ENCODE data around the gene CFAP65. TPM values are rescaled to one million over a fixed set of nuclear protein-coding genes. Genes with fewer than 3 reads are reported as not detected.

Gene CFAP65
- total and polyA plus RNA-seq, 2 of the 4 experiments (the other 2 are of a cell fraction), result not detected

DNA sequence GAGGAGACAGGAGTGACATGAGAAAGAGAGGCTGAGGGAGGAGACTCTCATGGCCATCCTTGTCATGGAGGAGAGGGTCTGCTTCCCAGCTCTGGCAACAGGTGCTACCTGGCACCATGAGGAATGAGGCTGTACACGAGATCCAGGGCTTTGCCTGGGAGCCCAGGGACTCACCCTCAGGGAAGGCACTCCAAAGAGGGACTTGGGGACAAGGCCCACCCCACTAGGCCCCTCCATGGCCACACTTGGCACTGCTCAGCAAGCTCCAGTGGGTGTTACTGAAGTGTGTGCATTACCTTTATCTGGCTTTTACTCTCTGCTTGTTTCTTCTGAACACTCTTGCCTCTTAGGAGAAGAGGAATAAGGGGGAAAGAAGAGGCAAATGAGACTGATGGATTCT is 2.7 kb downstream of the CFAP65 start:
- H3K14ac ChIP-seq (replicated peaks; ENCODE audit: low read depth, low read length), result no peak overlapping the region
- no peak overlapping the region for H4K91ac ChIP-seq (ENCODE audit: insufficient read depth, low read depth, low read length)
- BruUV-seq (replicated peaks), result no TSS peak
- no peak overlapping the region for H2BK5ac ChIP-seq (ENCODE audit: low read depth, low read length, poor library complexity, severe bottlenecking)
- H4K20me1 ChIP-seq (ENCODE audit: insufficient read depth, low read length), result no peaks in the 10 kb centered on the region
- H3K18ac ChIP-seq (ENCODE audit: low read depth, low read length), result no peak overlapping the region
- intact Hi-C loops (cut with micrococcal nuclease), result no loop called here
- no peaks in the 10 kb centered on the region for H3K9me3 ChIP-seq (ENCODE audit: control insufficient read depth, insufficient read depth, low read length)
- H3K36me3 ChIP-seq (ENCODE audit: control insufficient read depth, insufficient read depth, low read length), result no peaks in the 10 kb centered on the region
- no peak overlapping the region for H2AFZ ChIP-seq (replicated peaks; ENCODE audit: low read length, poor library complexity)
- in situ Hi-C loops (cut with MboI; ENCODE audit: low sequenced_read_pairs), result no loop called here
- no peak overlapping the region for H4K8ac ChIP-seq (ENCODE audit: low read depth in 2 of 2, low read length in 2 of 2)
- no peaks in the 10 kb centered on the region for H3K4me1 ChIP-seq (ENCODE audit: control insufficient read depth, insufficient read depth, low read length)
- no peaks in the 10 kb centered on the region for H3K9me1 ChIP-seq (ENCODE audit: insufficient read depth, low read length)
- H3K4me3 ChIP-seq (ENCODE audit: insufficient read depth, low read depth, low read length), result no peak overlapping the region
- ATAC-seq (ENCODE audit: low read depth) (no peak), DNase-seq (no peak)
- no peak overlapping the region for H3K4me2 ChIP-seq (ENCODE audit: low read depth, low read length)
- H2AK5ac ChIP-seq (ENCODE audit: low read depth, low read length), result no peak overlapping the region
- dilution Hi-C loops (cut with HindIII; ENCODE audit: low sequenced_read_pairs, unreplicated experiment), result no loop called here
- H3K23ac ChIP-seq (ENCODE audit: low read depth, low read length), result no peak overlapping the region
- H3K4ac ChIP-seq (ENCODE audit: low read depth, low read length), result no peak overlapping the region
- H3K9ac ChIP-seq (ENCODE audit: low read depth, low read length), result no peak overlapping the region
- CTCF ChIA-PET, result interaction anchor here (1.4 kb wide), 1 partner anchor 9 kb away, joined by 5 read pairs; no protein-coding TSS in a partner anchor
- TF ChIP-seq CEBPB (IDR thresholded peaks at IDR 0.05; ENCODE audit: low read depth, low read length), result no peak
- TF ChIP-seq RFX5 (IDR thresholded peaks at IDR 0.05; ENCODE audit: low read depth, low read length), result no peak
- TF ChIP-seq MAZ (IDR thresholded peaks at IDR 0.05; ENCODE audit: borderline replicate concordance, low read depth, low read length), result no peak
- TF ChIP-seq USF2 (IDR thresholded peaks at IDR 0.05; ENCODE audit: low read depth, low read length), result no peak
- no peak for TF ChIP-seq POLR2A (IDR thresholded peaks at IDR 0.05; ENCODE audit: low read depth, low read length)
- no peak for TF ChIP-seq RCOR1 (IDR thresholded peaks at IDR 0.05; ENCODE audit: insufficient replicate concordance, low read length)
- TF ChIP-seq BHLHE40 (IDR thresholded peaks at IDR 0.05; ENCODE audit: low read depth, low read length), result no peak
- no peak for TF ChIP-seq MXI1 (IDR thresholded peaks at IDR 0.05; ENCODE audit: borderline replicate concordance, low read depth, low read length)
- no peak for TF ChIP-seq SMC3 (IDR thresholded peaks at IDR 0.05; ENCODE audit: low read depth, low read length)
- TF ChIP-seq, protein P1, sequence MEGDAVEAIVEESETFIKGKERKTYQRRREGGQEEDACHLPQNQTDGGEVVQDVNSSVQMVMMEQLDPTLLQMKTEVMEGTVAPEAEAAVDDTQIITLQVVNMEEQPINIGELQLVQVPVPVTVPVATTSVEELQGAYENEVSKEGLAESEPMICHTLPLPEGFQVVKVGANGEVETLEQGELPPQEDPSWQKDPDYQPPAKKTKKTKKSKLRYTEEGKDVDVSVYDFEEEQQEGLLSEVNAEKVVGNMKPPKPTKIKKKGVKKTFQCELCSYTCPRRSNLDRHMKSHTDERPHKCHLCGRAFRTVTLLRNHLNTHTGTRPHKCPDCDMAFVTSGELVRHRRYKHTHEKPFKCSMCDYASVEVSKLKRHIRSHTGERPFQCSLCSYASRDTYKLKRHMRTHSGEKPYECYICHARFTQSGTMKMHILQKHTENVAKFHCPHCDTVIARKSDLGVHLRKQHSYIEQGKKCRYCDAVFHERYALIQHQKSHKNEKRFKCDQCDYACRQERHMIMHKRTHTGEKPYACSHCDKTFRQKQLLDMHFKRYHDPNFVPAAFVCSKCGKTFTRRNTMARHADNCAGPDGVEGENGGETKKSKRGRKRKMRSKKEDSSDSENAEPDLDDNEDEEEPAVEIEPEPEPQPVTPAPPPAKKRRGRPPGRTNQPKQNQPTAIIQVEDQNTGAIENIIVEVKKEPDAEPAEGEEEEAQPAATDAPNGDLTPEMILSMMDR (conservative IDR thresholded peaks at IDR 0.05; ENCODE audit: low read depth, low read length), result no peak
- no peak for TF ChIP-seq RAD21 (IDR thresholded peaks at IDR 0.05; ENCODE audit: low read length)
- no peak for TF ChIP-seq CHD1 (IDR thresholded peaks at IDR 0.05; ENCODE audit: low read depth, low read length)
- no peak for TF ChIP-seq FOS (IDR thresholded peaks at IDR 0.05; ENCODE audit: low read depth, low read length)
- TF ChIP-seq, protein P2, sequence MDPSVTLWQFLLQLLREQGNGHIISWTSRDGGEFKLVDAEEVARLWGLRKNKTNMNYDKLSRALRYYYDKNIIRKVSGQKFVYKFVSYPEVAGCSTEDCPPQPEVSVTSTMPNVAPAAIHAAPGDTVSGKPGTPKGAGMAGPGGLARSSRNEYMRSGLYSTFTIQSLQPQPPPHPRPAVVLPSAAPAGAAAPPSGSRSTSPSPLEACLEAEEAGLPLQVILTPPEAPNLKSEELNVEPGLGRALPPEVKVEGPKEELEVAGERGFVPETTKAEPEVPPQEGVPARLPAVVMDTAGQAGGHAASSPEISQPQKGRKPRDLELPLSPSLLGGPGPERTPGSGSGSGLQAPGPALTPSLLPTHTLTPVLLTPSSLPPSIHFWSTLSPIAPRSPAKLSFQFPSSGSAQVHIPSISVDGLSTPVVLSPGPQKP (IDR thresholded peaks at IDR 0.05; ENCODE audit: borderline replicate concordance, low read depth, low read length), result no peak
- POLR2A ChIA-PET (ENCODE audit: unreplicated experiment), result no interaction called here
- no peak overlapping the region for H3K56ac ChIP-seq (ENCODE audit: extremely low read depth, insufficient read depth, low read length)
- H3K27me3 ChIP-seq (ENCODE audit: control insufficient read depth, insufficient read depth, low read length), result peaks cover 45% of the 10 kb centered on the region
- H2BK15ac ChIP-seq (ENCODE audit: low read depth, low read length), result no peak overlapping the region
- H3K27ac ChIP-seq (ENCODE audit: insufficient read depth, low read length), result no peak overlapping the region
- H2BK120ac ChIP-seq (ENCODE audit: low read depth, low read length), result no peak overlapping the region
- no peak overlapping the region for H2AK9ac ChIP-seq (replicated peaks; ENCODE audit: low read depth, low read length, poor library complexity)
- no CpG with 5 or more reads among the region's 1 CpG for WGBS, 2 experiments (ENCODE audit: extremely low coverage in 2 of 2, insufficient read length in 1 of 2)
- no peak overlapping the region for H2BK20ac ChIP-seq (ENCODE audit: low read depth, low read length)
- no peaks in the 10 kb centered on the region for H3K79me1 ChIP-seq (ENCODE audit: low read depth in 1 of 2, low read length in 2 of 2)
- H4K5ac ChIP-seq (ENCODE audit: low read depth, low read length), result no peak overlapping the region

Measured in IMR-90 (cell line).